HEK293 (cell line): ENCODE measurements around the gene VPS36.
A peak's percentile ranks its signal among the peaks of the same experiment; 100 is the strongest.

Experiments used
- CTCF ChIA-PET: fragments of 350-600 bp; formaldehyde crosslinking; extraction: SDS; loops from one replicate; lab custom pipeline; 2021; ENCODE audit warnings: antibody characterized with exemption; lab: Yijun Ruan, JAX
- POLR2A ChIA-PET: fragments of 300-600 bp; formaldehyde crosslinking; extraction: SDS; loops from one replicate; lab custom pipeline; 2020; ENCODE audit warnings: antibody characterized with exemption, inconsistent platforms; lab: Yijun Ruan, JAX
- H3K27ac ChIP-seq: fragments of 200-500 bp; sonication (Bioruptor generic); 2 replicates; pipeline ENCODE4 v1.5.1; 2014; ENCODE audit warnings: low read depth, low read length, control low read depth, inconsistent platforms; ENCODE audit errors: extremely low read depth
- H3K36me3 ChIP-seq, 2 experiments: fragments of 200-500 bp in 1 of 2; sonication (Bioruptor generic) in 1 of 2; 1 replicate in 1 of 2; 2 replicates in 1 of 2; pipeline ENCODE4 v1.5.1; 2014 to 2017; ENCODE audit warnings: inconsistent platforms in 2 of 2, low read length in 2 of 2; ENCODE audit not compliant: control insufficient read depth in 2 of 2, insufficient read depth in 1 of 2
- H3K4me1 ChIP-seq: fragments of 200-500 bp; sonication (Bioruptor generic); 2 replicates; pipeline ENCODE4 v1.5.1; 2014; ENCODE audit warnings: mild to moderate bottlenecking, low read length, inconsistent platforms; ENCODE audit not compliant: control insufficient read depth, insufficient read depth
- H3K4me3 ChIP-seq: 2 replicates; pipeline ENCODE4 v1.5.1; 2011; ENCODE audit warnings: low read depth, mild to moderate bottlenecking, control low read depth, low read length, moderate library complexity
- H3K9me3 ChIP-seq: fragments of 200-500 bp; sonication (Bioruptor generic); 2 replicates; pipeline ENCODE4 v1.5.1; 2014; ENCODE audit warnings: low read depth, low read length, inconsistent platforms; ENCODE audit not compliant: control insufficient read depth, insufficient read depth
- EGR2 ChIP-seq: fragments of 450-650 bp; formaldehyde crosslinking; IDR thresholded peaks from 2 replicates; pipeline ENCODE4 v1.5.1; 2016; ENCODE audit warnings: low read depth, missing biosample characterization, missing genetic modification characterization
- PRDM1 ChIP-seq: fragments of 450-650 bp; formaldehyde crosslinking; IDR thresholded peaks from 2 replicates; pipeline ENCODE4; 2016; ENCODE audit warnings: missing biosample characterization, missing genetic modification characterization
- REST ChIP-seq: fragments of 450-650 bp; formaldehyde crosslinking; IDR thresholded peaks from 2 replicates; pipeline ENCODE4 v1.5.1; 2016; ENCODE audit warnings: missing biosample characterization, missing genetic modification characterization
- SALL2 ChIP-seq: fragments of 450-650 bp; formaldehyde crosslinking; IDR thresholded peaks from 2 replicates; pipeline ENCODE4 v1.5.0; 2017; ENCODE audit warnings: missing biosample characterization, mild to moderate bottlenecking, missing genetic modification characterization, borderline replicate concordance
- YY1 ChIP-seq: fragments of 450-650 bp; formaldehyde crosslinking; IDR thresholded peaks from 2 replicates; pipeline ENCODE4 v1.5.1; 2018; ENCODE audit warnings: missing biosample characterization, missing genetic modification characterization
- ZFHX2 ChIP-seq: fragments of 450-650 bp; formaldehyde crosslinking; conservative IDR thresholded peaks from 2 replicates; pipeline ENCODE4 v1.5.1; 2016; ENCODE audit warnings: missing biosample characterization, missing genetic modification characterization
- ZIC2 ChIP-seq: fragments of 450-650 bp; formaldehyde crosslinking; IDR thresholded peaks from 2 replicates; pipeline ENCODE4 v1.5.1; 2016; ENCODE audit warnings: missing biosample characterization, missing genetic modification characterization
- ZNF18 ChIP-seq: fragments of 450-650 bp; formaldehyde crosslinking; IDR thresholded peaks from 2 replicates; pipeline ENCODE4 v1.5.1; 2016; ENCODE audit warnings: missing biosample characterization, missing genetic modification characterization
- ZNF211 ChIP-seq: fragments of 450-650 bp; formaldehyde crosslinking; IDR thresholded peaks from 2 replicates; pipeline ENCODE4 v1.5.1; 2016; ENCODE audit warnings: low read depth, missing biosample characterization, missing genetic modification characterization
- ZNF398 ChIP-seq: fragments of 450-650 bp; formaldehyde crosslinking; IDR thresholded peaks from 2 replicates; pipeline ENCODE4 v1.5.1; 2017; ENCODE audit warnings: missing biosample characterization, missing genetic modification characterization
- ZNF510 ChIP-seq: fragments of 450-650 bp; formaldehyde crosslinking; IDR thresholded peaks from 2 replicates; pipeline ENCODE4 v1.5.1; 2018; ENCODE audit warnings: mild to moderate bottlenecking, missing genetic modification characterization, missing biosample characterization; ENCODE audit not compliant: insufficient replicate concordance
- ZNF600 ChIP-seq: fragments of 450-650 bp; formaldehyde crosslinking; IDR thresholded peaks from 2 replicates; pipeline ENCODE4 v1.5.1; 2016; ENCODE audit warnings: missing biosample characterization, missing genetic modification characterization
- ZNF707 ChIP-seq: fragments of 450-650 bp; formaldehyde crosslinking; IDR thresholded peaks from 2 replicates; pipeline ENCODE4 v1.5.1; 2016; ENCODE audit warnings: missing biosample characterization, missing genetic modification characterization
- TF ChIP-seq, protein P1 (sequence below): fragments of 450-650 bp; formaldehyde crosslinking; IDR thresholded peaks from 2 replicates; pipeline ENCODE4 v1.5.1; 2016; ENCODE audit warnings: missing biosample characterization, missing genetic modification characterization
- TF ChIP-seq, protein P2 (sequence below): fragments of 450-650 bp; formaldehyde crosslinking; IDR thresholded peaks from 2 replicates; pipeline ENCODE4 v1.5.1; 2017; ENCODE audit warnings: missing biosample characterization, missing genetic modification characterization
- TF ChIP-seq, protein P3 (sequence below): fragments of 450-650 bp; formaldehyde crosslinking; IDR thresholded peaks from 2 replicates; pipeline ENCODE4 v1.5.1; 2016; ENCODE audit warnings: missing biosample characterization, missing genetic modification characterization

VPS36 gene

GRCh38 chr13:52412128-52412527 is 38.3 kb downstream of the VPS36 start:
- ChIA-PET POLR2A (no interaction called here), CTCF (interaction anchor here (0.9 kb wide), 1 partner anchor 39 kb away, joined by 3 read pairs; no protein-coding TSS in a partner anchor)
- H3K27ac ChIP-seq, result no peak overlapping the region
- H3K9me3 ChIP-seq, result no peaks in the 10 kb centered on the region
- TF ChIP-seq, protein P1, sequence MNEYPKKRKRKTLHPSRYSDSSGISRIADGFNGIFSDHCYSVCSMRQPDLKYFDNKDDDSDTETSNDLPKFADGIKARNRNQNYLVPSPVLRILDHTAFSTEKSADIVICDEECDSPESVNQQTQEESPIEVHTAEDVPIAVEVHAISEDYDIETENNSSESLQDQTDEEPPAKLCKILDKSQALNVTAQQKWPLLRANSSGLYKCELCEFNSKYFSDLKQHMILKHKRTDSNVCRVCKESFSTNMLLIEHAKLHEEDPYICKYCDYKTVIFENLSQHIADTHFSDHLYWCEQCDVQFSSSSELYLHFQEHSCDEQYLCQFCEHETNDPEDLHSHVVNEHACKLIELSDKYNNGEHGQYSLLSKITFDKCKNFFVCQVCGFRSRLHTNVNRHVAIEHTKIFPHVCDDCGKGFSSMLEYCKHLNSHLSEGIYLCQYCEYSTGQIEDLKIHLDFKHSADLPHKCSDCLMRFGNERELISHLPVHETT, result no peak
- no peak for TF ChIP-seq ZNF398
- TF ChIP-seq SALL2 (tag by site-specific recombination), result no peak
- TF ChIP-seq, protein P2, sequence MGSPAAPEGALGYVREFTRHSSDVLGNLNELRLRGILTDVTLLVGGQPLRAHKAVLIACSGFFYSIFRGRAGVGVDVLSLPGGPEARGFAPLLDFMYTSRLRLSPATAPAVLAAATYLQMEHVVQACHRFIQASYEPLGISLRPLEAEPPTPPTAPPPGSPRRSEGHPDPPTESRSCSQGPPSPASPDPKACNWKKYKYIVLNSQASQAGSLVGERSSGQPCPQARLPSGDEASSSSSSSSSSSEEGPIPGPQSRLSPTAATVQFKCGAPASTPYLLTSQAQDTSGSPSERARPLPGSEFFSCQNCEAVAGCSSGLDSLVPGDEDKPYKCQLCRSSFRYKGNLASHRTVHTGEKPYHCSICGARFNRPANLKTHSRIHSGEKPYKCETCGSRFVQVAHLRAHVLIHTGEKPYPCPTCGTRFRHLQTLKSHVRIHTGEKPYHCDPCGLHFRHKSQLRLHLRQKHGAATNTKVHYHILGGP (tag by site-specific recombination), result no peak
- TF ChIP-seq, protein P3, sequence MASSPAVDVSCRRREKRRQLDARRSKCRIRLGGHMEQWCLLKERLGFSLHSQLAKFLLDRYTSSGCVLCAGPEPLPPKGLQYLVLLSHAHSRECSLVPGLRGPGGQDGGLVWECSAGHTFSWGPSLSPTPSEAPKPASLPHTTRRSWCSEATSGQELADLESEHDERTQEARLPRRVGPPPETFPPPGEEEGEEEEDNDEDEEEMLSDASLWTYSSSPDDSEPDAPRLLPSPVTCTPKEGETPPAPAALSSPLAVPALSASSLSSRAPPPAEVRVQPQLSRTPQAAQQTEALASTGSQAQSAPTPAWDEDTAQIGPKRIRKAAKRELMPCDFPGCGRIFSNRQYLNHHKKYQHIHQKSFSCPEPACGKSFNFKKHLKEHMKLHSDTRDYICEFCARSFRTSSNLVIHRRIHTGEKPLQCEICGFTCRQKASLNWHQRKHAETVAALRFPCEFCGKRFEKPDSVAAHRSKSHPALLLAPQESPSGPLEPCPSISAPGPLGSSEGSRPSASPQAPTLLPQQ (tag by site-specific recombination), result no peak
- TF ChIP-seq YY1, result no peak
- no peak for TF ChIP-seq ZNF600 (tag by site-specific recombination)
- no peak for TF ChIP-seq ZNF211 (tag by site-specific recombination)
- no peak for TF ChIP-seq ZIC2
- TF ChIP-seq ZFHX2 (tag by site-specific recombination), result peak; percentile 49; the same call in 1 of the 2 replicates
- TF ChIP-seq ZNF707, result no peak
- TF ChIP-seq REST, result no peak
- TF ChIP-seq ZNF510, result no peak
- no peak for TF ChIP-seq ZNF18
- peak; percentile 74 for TF ChIP-seq PRDM1 (tag by site-specific recombination)
- peak; percentile 38; the same call in 1 of the 2 replicates for TF ChIP-seq EGR2 (tag by site-specific recombination)
- no peak overlapping the region for H3K4me3 ChIP-seq
- H3K4me1 ChIP-seq, result no peaks in the 10 kb centered on the region
- H3K36me3 ChIP-seq, result peaks cover 0 to 22% of the 10 kb centered on the region in 2 experiments; a peak in 1 of 3 replicates
